PC-9 (cell line): ENCODE data around the gene MAPT.

Source experiments
- EZH2 ChIP-seq: fragments of 200-600 bp; sonication (generic); IDR thresholded peaks from 2 replicates; pipeline ENCODE4 v1.8.0; 2017; ENCODE audit warnings: antibody characterized with exemption, low read depth
- TF ChIP-seq, protein P1 (sequence below): fragments of 200-600 bp; sonication (generic); conservative IDR thresholded peaks from 2 replicates; pipeline ENCODE4 v1.6.1; 2017; ENCODE audit warnings: mixed run types, antibody characterized with exemption, mild to moderate bottlenecking, moderate library complexity

- TF ChIP-seq, protein P1, sequence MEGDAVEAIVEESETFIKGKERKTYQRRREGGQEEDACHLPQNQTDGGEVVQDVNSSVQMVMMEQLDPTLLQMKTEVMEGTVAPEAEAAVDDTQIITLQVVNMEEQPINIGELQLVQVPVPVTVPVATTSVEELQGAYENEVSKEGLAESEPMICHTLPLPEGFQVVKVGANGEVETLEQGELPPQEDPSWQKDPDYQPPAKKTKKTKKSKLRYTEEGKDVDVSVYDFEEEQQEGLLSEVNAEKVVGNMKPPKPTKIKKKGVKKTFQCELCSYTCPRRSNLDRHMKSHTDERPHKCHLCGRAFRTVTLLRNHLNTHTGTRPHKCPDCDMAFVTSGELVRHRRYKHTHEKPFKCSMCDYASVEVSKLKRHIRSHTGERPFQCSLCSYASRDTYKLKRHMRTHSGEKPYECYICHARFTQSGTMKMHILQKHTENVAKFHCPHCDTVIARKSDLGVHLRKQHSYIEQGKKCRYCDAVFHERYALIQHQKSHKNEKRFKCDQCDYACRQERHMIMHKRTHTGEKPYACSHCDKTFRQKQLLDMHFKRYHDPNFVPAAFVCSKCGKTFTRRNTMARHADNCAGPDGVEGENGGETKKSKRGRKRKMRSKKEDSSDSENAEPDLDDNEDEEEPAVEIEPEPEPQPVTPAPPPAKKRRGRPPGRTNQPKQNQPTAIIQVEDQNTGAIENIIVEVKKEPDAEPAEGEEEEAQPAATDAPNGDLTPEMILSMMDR, result no peak
- TF ChIP-seq EZH2, result no peak
These were observed 36.2 kb upstream of the MAPT start for GRCh38 chr17:45857977-45858708.
